Measurements from ENCODE around the gene KIF14.

KIF14 gene, protein sequence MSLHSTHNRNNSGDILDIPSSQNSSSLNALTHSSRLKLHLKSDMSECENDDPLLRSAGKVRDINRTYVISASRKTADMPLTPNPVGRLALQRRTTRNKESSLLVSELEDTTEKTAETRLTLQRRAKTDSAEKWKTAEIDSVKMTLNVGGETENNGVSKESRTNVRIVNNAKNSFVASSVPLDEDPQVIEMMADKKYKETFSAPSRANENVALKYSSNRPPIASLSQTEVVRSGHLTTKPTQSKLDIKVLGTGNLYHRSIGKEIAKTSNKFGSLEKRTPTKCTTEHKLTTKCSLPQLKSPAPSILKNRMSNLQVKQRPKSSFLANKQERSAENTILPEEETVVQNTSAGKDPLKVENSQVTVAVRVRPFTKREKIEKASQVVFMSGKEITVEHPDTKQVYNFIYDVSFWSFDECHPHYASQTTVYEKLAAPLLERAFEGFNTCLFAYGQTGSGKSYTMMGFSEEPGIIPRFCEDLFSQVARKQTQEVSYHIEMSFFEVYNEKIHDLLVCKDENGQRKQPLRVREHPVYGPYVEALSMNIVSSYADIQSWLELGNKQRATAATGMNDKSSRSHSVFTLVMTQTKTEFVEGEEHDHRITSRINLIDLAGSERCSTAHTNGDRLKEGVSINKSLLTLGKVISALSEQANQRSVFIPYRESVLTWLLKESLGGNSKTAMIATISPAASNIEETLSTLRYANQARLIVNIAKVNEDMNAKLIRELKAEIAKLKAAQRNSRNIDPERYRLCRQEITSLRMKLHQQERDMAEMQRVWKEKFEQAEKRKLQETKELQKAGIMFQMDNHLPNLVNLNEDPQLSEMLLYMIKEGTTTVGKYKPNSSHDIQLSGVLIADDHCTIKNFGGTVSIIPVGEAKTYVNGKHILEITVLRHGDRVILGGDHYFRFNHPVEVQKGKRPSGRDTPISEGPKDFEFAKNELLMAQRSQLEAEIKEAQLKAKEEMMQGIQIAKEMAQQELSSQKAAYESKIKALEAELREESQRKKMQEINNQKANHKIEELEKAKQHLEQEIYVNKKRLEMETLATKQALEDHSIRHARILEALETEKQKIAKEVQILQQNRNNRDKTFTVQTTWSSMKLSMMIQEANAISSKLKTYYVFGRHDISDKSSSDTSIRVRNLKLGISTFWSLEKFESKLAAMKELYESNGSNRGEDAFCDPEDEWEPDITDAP (N-terminal part only)

DNA sequence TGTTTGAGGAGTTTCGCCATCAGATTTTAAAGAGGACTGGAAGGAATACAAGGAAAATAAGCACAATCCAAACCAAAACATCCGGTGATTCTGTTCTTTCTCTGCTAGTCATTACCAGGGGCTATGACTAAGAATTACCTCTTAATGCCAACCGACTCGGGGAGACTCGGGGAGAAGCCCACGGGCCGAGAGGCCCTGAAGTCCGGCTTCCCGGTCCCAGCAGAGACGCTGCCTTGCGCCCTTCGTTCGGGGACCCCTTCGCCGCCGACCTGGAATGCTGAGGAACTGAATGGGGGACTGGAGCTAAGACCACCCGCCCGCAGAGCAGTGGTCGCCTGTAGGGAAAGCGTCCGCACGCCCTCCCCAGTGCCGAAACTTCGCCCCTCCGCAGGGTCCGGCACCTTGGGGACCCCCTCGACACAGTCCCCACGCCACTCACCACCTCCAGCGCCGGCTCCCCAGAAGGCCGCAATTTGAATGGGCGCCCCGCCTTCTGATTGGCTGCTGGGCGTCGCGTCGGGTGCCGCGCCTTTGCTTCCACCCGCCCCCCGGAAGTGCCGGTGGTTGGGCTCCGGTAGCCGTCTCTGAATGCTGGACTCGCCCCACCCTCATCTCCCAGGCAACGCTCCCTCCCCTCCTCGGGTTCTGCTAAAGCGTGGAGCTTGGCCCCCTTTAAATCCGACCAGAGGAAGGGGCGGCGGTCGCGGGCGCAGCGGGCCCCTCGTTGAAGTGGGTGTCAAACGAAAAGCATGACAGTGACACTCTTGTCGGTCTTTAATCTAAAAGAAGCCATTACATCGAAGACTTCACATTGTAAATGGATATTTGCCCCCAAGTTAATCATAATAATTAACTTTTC is at the start of gene KIF14:
KIF14 (minus strand) TSS at position 479 of the 859 bp plus-strand sequence. CDS start 2,028 bp downstream, outside the sequence.
- peak; percentile 93 for DNase-seq

DNA sequence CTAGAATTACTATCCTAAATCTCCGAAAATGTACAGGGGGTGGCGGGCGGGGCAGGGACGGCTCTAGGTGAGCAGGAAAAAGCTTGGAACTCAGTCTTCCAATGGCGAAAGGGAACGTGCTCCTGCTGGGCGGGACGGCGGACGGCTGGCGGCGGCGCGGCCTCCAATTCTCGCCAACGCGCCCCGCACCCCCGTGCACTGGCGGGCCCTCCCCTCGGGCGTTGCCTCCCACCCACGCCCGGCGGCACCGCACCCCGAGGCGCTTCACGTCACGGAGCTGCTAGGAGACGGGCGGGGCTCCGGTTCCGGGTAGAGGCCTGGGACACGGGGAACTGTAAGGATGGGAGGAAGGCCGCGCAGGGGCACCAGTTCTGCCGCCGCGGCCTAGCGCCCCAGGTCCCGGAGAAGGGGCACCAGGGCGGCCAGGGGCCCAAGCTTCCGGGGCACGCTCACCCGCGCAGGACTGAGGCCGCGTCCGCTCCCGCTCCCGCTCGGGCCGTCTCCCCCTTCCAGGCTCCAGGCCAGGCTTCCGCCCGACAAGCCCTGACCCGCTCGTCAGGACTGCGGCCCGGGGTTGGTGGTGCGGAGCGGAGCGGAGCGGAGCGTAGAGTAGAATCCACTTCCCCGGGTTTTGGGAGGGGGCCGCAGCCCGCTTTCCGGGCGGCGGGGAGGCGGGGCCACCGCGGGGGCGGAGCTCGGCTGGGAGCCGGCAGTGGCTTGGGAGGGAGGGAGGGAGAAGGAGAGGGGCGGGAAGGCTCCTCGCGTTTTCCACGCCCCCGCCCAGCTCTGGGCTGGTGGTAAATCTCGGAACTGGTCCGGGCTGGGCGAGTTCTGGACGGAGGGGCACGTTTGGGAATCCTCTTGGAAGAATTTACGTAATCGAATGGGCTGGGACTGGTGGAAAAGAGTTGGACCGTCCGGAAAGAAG is 49.0 kb upstream of the KIF14 start, which contains the start of gene DDX59:
DDX59 (minus strand) TSS at position 594 of the 928 bp plus-strand sequence. CDS start 3,167 bp downstream, outside the sequence.
- DNase-seq, result peak; percentile 74

DNA sequence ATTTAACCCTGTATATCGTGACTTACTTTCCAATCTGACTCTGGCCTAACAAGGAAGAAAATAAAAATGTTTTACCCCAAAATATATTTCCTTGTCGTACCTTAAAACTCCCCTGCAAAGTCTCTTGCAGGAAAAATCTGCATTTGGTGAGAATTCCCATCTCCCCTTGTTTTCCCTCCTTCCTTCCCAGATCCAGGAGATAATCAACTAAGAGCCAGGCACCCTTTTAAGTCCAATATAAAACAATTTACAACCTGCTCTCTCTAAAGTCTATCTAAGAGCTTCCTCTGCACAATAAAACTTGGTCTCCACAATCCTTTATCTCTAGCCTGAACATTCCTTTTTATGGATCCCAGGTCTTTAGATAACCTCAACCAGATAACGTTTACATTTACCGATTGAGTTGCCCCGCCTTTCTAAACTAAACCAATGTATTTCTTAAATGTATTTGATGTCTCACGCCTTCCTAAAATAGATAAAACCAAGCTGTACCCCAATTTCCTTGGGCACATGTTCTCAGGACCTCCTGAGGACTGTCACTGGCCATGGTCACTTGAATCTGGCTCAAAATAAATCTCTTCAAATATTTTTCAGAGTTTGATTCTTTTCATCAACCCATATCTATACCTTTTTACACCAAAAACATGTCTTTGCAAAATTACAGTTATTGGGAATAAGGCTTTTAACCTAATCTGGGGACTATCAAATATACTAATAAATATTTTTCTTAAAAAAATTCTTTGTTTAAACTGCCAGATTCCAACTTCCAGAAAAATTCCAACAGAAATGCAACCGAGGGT is 48.2 kb upstream of the KIF14 start:
- no peak for DNase-seq

DNA sequence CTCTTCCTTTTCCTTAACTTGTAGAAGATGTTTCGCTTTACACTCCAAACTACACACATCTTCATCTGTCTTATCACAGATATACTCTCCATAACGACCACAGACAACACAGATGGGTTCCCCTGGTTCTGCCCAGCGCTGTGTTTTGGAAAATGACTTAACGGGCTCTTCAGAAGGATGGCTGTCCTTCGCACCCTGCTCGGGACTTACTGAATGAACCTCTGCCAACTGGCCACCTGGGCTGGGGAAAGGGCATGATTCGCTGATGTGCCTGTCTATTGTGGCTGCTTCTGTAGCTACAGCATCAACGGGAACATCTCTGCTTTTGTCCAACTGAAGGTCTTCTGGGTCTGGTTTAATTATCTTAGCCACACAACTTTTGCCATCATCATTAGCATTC is 45.8 kb upstream of the KIF14 start:
- DNase-seq, result no peak

DNA sequence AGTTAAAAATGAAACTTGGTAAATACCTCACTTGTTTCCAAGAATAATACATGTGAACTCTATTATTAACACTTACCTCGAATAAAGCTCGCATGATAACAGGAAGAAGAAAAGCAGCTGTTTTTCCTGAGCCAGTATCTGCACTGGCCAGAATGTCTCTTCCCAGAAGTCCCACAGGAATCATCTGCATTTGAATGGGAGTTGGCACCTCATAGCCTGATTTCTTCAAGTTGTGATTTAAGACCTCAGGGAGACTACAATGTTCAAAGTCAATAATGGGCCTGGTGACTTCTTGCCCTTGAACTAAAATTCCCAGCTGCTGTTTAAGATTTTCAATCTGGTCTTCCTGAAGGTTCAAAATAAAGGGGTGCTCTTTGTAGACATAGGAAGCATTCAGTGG is 45.3 kb upstream of the KIF14 start:
- no peak for DNase-seq

DNA sequence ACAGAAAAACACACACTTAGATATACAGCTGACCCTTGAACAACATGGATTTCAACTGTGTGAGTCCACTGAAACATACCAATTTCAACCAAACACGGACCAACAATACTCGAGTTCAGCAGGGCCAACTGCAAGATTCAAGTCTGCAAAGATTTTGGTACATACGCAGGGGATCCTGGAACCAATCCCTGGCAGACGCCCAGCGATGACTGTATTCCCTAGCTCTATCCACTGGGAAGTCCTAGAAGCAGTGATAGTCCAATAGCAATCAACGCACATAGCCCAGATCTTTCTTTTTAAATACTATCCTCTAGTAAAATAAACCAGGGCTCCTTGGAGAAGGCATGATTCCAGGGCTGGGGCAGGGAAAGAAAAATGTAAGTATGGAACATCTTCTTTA is 40.2 kb upstream of the KIF14 start:
- DNase-seq, result no peak

DNA sequence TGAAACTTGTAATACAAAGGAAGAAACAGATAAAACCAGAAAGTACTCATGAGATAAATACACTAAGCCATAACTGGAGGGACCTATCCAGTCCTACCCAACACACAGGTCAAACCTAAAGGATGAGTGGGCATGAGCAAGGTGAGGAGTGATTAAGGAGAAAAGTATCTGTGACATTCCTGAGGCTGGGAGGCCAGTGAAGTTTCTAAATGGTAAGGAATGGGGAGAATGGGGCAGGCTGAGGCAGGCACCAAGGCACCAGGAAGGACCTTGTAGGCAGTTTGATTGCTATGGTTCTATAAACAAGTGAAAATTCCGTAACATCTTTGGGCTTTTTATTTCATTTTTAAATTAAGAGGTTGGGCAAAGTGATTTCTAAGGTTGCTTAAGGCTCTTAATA is 38.7 kb upstream of the KIF14 start:
- no peak for DNase-seq

DNA sequence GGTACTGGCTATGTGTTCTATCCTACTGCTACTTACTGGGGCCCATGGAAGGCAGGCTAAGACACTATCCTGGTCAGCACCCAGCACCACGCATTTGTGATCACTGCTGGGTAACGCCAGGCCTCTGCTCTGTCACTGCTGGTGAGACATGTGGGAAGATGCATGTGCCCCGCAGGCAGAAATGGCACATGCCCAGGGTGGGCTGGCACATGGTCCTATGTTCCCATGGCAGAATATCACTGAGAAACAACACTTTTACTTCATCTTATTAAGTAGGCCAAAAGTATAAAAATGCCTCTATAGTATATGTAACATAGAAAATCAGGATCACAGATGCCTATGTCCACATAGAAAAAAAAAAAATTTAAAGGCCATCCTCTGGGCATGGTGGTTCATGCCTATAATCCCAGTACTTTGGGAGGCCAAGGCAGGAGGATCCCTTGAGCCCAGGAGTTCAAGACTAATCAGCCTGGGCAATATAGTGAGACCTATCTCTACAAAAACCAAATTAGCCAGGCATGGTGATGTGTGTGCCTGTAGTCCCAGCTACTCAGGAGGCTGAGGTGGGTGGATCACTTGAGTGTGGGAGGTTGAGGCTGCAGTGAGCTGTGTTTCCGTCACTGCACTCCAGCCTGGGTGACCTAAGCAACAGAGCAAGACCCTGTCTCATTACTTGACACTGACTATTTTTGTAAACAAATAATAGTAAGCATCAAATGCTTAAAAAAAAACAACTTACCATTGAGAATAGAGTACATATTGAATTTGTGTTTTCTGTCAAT is 37.7 kb upstream of the KIF14 start:
- no peak for DNase-seq

DNA sequence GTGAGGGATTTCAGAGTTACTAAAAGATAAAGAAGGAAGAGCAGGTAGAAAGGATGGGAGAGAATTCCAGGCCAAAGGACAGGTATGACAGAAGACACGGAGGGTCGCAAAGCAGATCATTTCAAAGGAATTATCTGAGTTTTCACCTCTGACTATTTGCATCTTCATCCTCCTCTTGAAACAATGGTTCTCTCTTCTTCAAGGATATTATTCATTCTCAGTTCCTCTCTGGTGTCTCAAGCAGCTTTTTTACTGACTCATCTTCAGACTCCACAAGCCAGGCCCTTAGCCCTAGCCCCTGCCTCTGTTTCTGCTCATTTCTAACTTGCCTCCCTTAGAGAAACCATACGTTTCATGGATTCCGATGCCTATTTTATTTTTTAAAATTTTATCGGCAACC is 34.1 kb upstream of the KIF14 start:
- no peak for DNase-seq

DNA sequence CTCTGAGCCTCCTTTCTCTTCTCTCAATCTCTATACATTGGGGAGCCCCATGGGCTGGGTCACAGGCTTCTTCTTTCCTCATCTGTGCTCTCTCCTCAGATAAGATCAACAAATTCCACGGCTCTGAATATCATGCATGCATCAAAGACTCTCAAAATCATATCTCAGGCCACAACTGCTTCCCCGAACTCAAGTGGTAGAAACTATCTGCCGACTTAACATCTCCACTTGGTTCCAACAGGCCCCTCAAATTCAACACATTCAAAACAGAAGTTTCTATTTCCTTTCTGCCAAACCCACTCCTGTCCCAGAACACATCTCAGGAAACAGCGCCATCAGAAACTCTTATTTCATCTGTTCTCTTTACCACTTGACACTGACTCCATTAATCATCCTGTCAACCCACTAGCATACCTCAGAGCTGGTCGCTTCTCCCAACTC is 32.5 kb upstream of the KIF14 start:
- DNase-seq, result no peak

DNA sequence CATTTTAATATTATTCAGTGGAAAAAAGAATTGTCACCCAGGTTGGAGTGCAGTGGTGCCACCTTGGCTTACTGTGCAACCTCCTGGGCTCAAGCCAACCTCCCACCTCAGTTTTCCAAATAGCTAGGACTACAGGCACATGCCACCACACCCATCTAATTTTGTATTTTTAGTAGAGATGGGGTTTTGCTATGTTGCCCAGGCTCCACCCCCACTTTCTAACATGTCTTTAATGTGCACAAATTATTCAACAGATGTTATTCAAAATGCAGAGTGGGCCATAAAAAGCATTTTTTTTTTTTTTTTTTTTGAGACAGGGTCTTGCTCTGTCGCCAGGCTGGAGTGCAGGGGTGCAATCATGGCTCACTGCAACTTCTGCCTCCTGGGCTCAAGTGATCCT is 31.8 kb upstream of the KIF14 start:
- DNase-seq, result no peak

DNA sequence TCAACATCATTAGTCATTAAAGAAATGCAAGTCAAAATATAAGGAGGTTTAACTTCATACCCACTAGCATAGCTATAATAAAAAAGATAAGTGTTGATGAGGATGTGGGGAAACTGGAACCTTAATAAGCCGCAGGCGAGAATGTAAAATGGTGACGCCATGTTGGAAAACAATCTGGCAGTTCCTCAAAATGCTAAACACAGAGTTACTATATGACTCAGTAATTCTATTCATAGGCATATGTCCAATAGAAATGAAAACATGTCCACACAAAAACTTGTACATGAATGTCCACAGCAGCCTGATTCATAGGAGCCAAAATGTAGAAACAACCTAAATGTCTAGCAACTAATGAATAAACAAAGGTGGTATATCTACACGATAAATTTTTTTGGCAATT is 26.0 kb upstream of the KIF14 start:
- DNase-seq, result no peak

DNA sequence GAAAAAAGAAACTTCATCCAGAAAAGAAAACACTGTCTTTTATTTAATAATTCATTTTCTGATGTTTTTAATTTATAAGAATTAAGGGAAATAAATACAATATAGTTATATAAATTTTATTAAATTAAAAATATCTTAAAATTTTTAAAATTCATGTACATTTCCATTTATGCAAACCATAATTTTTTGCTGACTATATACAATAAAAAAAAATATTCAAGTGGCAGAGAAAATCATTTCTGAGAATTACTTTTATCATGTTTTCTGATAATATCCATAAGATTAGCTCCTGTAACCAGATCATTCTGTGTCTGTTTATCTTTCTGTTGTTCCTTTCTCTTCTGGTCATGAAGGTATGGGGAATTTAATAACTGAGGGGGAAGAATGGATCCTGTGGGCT is 23.5 kb upstream of the KIF14 start:
- DNase-seq, result no peak

DNA sequence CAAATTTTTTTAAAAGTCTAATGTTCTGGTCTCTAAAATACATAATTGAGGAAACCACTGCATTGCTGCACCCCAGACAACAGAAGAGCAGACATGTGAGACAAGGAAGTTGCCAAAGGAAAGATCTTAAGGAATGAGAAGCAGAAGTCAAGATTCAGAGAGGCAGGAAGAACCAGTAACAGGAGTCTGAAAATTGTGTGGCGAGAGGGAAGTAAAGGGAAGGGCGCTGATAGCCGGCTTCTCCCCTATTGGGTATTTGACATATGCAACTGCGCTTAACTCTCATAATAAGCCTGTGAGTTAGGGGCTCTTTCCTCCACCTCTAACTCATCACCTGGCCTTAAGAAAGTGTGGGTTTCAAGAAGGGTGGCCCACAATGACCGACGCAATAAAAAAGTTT is 21.9 kb upstream of the KIF14 start:
- no peak for DNase-seq

DNA sequence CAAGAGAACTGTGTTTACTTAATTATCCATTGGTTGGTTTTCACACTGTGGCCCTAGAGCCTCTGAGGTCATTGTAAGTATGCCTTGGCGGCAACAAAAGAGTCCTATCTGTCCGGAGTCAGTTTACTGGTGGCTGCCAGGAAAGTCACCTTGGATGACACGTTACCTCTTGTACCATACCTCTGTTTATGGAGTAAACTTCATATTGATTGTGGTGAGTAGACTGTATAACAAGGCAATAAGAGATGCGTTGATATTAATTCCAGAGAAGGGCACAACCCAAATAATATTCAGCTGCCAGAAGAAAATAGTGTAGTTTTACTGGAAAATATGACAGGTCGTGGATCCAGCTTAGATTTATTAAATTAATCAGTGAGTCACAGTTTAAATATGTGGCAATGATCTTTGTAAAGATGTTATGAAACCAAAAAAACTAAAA is 20.4 kb upstream of the KIF14 start:
- no peak for DNase-seq

DNA sequence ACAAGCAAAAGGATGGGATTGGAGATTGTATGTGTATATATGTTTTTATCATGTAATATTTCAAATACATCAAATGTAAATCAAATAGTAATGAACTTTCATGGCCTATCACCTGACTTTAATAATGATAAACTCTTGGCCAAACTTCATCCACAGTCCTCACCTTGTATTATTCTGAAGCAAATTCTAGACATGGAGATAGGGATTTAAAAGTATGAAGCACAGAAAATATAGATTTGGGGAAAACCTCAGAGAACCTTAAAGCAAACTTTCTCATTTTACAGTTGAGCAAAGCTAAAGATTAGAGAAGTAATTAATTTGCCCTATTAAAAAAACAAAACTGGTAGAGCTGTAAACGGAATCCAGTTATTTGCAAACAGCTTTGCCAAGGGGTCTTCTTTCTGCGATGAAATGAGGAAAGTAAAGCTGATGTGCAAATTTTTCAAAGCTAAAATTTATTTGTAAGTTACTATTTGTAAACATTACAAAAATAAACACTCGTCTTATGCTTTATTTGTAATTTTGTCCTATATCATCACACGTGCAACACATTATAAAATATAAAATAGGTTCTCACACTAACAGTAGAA is 19.9 kb upstream of the KIF14 start:
- no peak for DNase-seq

DNA sequence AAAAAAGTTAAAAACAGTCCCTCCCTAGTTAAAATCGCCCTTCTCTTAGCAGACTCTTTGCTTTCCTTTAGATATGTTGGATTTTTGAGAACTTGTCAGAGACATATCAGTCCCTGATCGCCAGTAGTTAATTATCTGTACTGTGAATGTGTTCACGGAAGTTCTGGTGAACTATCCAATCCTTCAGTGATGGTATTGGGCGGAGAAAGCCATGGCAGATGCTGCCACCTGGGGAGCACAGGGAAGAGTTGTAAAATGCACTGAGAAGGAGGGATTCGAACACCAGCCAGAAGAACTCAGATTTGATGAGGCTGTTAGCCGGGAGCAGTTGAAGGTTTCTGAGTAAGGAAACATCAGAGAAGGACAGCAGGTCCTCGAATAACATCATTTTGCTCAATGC is 17.5 kb upstream of the KIF14 start:
- DNase-seq, result no peak

DNA sequence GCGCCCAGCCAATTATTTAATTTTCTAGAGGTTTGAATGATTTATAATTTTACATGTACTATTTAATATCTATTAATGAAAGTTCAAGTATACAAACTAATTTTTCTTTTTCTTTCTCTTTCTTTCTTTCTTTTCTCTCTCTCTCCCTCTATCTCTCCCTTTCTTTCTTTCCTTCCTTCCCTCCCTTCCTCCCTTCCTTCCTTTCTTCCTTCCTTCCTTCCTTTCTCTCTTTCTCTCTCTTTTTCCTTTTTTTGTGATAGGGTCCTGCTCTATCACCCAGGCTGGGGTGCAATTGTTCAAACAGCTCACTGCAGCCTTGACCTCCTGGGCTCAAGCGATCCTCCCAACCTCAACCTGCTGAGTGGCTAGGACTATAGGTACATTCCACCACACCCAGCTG is 16.1 kb upstream of the KIF14 start:
- DNase-seq, result no peak
